Lower lobe of right lung (tissue), 2 donors: ENCODE data around the gene TRAF7. TPM values are rescaled to one million over a fixed set of nuclear protein-coding genes. Genes with fewer than 3 reads are reported as not detected.

ENCODE experiments used
- ATAC-seq, 2 donors: fragments of 200-7000 bp; cut with Tn5 transposase; one replicate each; pipeline ENCODE4 v1.9.1; 2020 to 2022; ENCODE audit warnings: mild to moderate bottlenecking in 2 of 2, moderate library complexity in 2 of 2
- DNase-seq: peaks from one replicate; pipeline ENCODE4 v3.0.0-alpha.2; 2020
- H3K27ac ChIP-seq: fragments of 200-600 bp; one replicate; pipeline ENCODE4 v1.8.0; 2022
- H3K27me3 ChIP-seq: fragments of 200-600 bp; one replicate; pipeline ENCODE4 v1.8.0; 2022; ENCODE audit warnings: low read depth
- H3K36me3 ChIP-seq: fragments of 200-600 bp; one replicate; pipeline ENCODE4 v1.8.0; 2022; ENCODE audit warnings: mild to moderate bottlenecking
- H3K4me1 ChIP-seq: fragments of 200-600 bp; one replicate; pipeline ENCODE4 v1.8.0; 2022
- H3K4me3 ChIP-seq: fragments of 200-600 bp; one replicate; pipeline ENCODE4 v1.8.0; 2022; ENCODE audit warnings: mild to moderate bottlenecking
- H3K9me3 ChIP-seq: fragments of 200-600 bp; one replicate; pipeline ENCODE4 v1.8.0; 2022
- intact Hi-C: fragments of 100-400 bp; cut with DNase I; formaldehyde crosslinking; loops from one replicate; pipeline ENCODE4 v1.11.0; 2022
- total RNA-seq: library from RNA; stranded (reverse); fragmentation: NEBNext Ultra II Directional; extraction: Animal tissue kit (Norgen Biotek cat#: 25700); gene quantifications from one replicate; pipeline ENCODE4 v1.2.1, GENCODE V29; 2021
- TF ChIP-seq, protein P1 (sequence below): fragments of 200-600 bp; IDR thresholded peaks from one replicate; pipeline ENCODE4 v1.8.0; 2022; ENCODE audit warnings: antibody characterized with exemption, mild to moderate bottlenecking
- donor health status: DM: no; HTN: yes; CAD: no; lungs with severe emphysema.

The TRAF7 gene
- total RNA-seq, 1 donor from 2014 or later, result 61.9 TPM

GRCh38 chr16:2155977-2156848 lies 631 bp downstream of the TRAF7 start:
- intact Hi-C loops, result no loop called here
- DNase-seq, result peak; percentile 66
- Histone ChIP-seq H3K9me3 (no peaks in the 10 kb centered on the region), H3K4me3 (peak overlapping the region; percentile 75), H3K36me3 (peaks cover 21% of the 10 kb centered on the region), H3K27ac (peak overlapping the region; percentile 83), H3K27me3 (no peaks in the 10 kb centered on the region), H3K4me1 (peaks cover 86% of the 10 kb centered on the region)
- no peak for ATAC-seq
- TF ChIP-seq, protein P1, sequence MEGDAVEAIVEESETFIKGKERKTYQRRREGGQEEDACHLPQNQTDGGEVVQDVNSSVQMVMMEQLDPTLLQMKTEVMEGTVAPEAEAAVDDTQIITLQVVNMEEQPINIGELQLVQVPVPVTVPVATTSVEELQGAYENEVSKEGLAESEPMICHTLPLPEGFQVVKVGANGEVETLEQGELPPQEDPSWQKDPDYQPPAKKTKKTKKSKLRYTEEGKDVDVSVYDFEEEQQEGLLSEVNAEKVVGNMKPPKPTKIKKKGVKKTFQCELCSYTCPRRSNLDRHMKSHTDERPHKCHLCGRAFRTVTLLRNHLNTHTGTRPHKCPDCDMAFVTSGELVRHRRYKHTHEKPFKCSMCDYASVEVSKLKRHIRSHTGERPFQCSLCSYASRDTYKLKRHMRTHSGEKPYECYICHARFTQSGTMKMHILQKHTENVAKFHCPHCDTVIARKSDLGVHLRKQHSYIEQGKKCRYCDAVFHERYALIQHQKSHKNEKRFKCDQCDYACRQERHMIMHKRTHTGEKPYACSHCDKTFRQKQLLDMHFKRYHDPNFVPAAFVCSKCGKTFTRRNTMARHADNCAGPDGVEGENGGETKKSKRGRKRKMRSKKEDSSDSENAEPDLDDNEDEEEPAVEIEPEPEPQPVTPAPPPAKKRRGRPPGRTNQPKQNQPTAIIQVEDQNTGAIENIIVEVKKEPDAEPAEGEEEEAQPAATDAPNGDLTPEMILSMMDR, result no peak

DNA sequence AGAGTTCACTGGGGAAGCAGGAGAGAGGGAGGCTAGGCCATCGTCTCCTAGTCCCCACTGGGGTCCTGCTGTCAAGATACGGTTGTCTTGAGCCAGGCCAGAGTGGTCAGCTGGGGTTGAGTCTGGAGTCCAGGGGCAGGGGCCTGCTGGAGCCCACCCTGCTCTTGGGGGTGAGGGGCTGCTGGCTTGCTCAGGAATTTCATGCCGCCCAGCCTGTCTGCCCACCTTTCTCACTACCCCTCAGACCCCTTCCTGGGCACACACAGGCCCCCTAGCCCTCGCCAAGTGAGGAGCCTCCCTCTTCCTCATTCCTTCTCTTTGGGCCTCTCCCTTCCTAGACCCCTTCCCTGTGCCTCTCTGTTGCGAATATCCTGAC lies 1.3 kb downstream of the TRAF7 start:
- DNase-seq, result no peak
- peak overlapping the region; percentile 75 for H3K4me3 ChIP-seq

GRCh38 chr16:2157480-2158261 lies 2.1 kb downstream of the TRAF7 start:
- intact Hi-C loops, result no loop called here
- peaks cover 11% of the 10 kb centered on the region for H3K36me3 ChIP-seq
- TF ChIP-seq, protein P1, result no peak
- H3K9me3 ChIP-seq, result no peaks in the 10 kb centered on the region
- H3K4me1 ChIP-seq, result peaks cover 79% of the 10 kb centered on the region
- H3K4me3 ChIP-seq, result no peak overlapping the region
- no peaks in the 10 kb centered on the region for H3K27me3 ChIP-seq
- ATAC-seq (no peak), DNase-seq (no peak)
- peak overlapping the region; percentile 75 for H3K27ac ChIP-seq

More for the DNA sequence above, 1.3 kb downstream of the TRAF7 start:
- Histone ChIP-seq H3K27me3 (no peaks in the 10 kb centered on the region), H3K36me3 (peaks cover 16% of the 10 kb centered on the region), H3K27ac (peak overlapping the region; percentile 83), H3K9me3 (no peaks in the 10 kb centered on the region), H3K4me1 (peaks cover 86% of the 10 kb centered on the region)
- TF ChIP-seq, protein P1, result no peak
- intact Hi-C loops, result no loop called here
- ATAC-seq, result no peak

- H3K4me3 ChIP-seq, result no peak overlapping the region
- intact Hi-C loops, result no loop called here
- TF ChIP-seq, protein P1, result no peak
- DNase-seq (no peak), ATAC-seq (no peak)
- H3K4me1 ChIP-seq, result peaks cover 73% of the 10 kb centered on the region
- no peaks in the 10 kb centered on the region for H3K9me3 ChIP-seq
- no peaks in the 10 kb centered on the region for H3K27me3 ChIP-seq
- peaks cover 6% of the 10 kb centered on the region for H3K36me3 ChIP-seq
- peak overlapping the region; percentile 75 for H3K27ac ChIP-seq
Observed at GRCh38 chr16:2158262-2158638, 2.7 kb downstream of the TRAF7 start.

DNA sequence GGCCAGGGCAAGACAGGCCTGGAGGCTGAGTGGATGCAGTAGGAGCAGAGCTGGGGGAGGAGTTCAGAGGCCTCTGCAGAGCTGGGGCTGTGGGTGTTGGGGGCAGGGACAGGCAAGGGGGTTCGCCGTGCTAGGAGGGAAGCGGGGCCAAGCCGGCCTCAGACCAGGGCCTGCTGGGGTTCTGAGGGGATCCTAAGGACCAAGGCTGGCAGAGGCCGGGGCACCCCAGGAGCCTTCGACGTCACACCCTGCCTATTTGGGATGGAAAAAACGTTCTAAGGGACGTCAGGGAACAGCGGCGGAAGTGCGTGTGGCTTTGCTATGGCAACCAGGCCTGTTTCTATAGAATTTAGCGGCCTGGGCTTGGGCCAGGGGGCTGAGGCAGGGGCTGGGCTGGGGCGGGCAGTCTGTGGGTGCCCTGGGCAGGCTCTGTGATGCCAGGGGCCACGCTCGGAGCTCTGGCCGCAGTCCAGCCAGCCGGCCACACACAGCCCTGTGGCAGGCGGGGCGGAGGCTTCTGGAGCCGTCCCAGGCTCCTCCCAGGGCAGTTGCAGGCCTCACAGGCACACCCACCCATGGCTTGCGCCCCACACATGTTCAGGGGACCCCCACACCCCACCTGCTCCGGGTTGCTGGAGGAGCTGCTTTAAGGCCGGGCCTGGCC lies 3.7 kb downstream of the TRAF7 start:
- Histone ChIP-seq H3K27me3 (no peaks in the 10 kb centered on the region), H3K4me3 (peak overlapping the region; percentile 33), H3K36me3 (peaks cover 3% of the 10 kb centered on the region), H3K4me1 (peaks cover 63% of the 10 kb centered on the region), H3K9me3 (no peaks in the 10 kb centered on the region), H3K27ac (peak overlapping the region; percentile 75)
- ATAC-seq, result no peak
- TF ChIP-seq, protein P1, result no peak
- intact Hi-C loops, result no loop called here
- no peak for DNase-seq
